ENCODE measurements around the gene YOD1. TPM values are rescaled to one million over a fixed set of nuclear protein-coding genes. Genes with fewer than 3 reads are reported as not detected.

The YOD1 gene
- total RNA-seq, 2 experiments from 2014 or later, result 17.9 TPM

- H3K36me3 Mint-ChIP-seq (ENCODE audit: low read depth), result no peaks in the 10 kb centered on the region
- no peak for ATAC-seq (ENCODE audit: poor library complexity)
These were observed 18.4 kb downstream of the YOD1 start, which contains the start of gene C1orf116 for GRCh38 chr1:207032528-207033017. Gene C1orf116, minus strand, starts transcription at chr1:207032756. Its CDS starts 5,158 bp downstream, at chr1:207027598.

DNA sequence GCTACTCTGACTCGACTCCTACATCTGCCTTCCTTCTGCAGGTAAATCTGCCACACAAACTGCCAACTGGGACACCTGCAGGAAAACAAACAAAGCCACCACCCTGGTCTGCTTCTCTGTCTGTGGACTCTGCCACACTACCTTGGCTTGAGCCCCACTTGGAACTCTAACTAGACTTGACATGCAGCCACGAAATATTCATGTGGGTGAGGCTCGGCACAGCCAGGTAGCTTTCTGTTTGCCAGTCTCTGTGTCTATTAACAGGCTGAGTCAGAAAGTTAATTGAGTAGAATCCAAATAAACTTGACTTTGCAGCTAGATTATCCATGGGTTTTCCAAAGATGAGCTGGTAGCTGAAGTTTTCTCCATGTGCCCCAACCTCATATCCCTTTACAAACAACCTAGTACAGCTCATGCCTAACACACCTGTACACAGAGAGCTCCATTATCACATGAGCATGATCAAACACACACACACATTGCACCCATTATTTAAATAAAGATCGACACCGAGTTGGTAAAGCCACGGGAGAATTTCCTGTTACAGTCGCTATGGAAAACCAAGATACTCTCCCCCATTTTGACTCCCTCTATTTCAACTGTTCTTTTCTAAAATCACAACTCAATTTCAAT is 19.3 kb downstream of the YOD1 start:
- peaks cover 61% of the 10 kb centered on the region for H3K27me3 Mint-ChIP-seq
- POLR2A ChIA-PET, result interaction anchor here (1.1 kb wide), 1 partner anchor 12 kb away, joined by 3 read pairs; no protein-coding TSS in a partner anchor
- peaks cover 15 to 25% of the 10 kb centered on the region in 2 experiments for H3K27me3 ChIP-seq (ENCODE audit: control insufficient read depth in 1 of 2, insufficient read depth in 2 of 2, low read length in 2 of 2)
- H3K4me3 ChIP-seq (ENCODE audit: low read length), result no peak overlapping the region
- no peak overlapping the region for H3K4me3 Mint-ChIP-seq
- H3K4me1 Mint-ChIP-seq (ENCODE audit: low read depth), result no peaks in the 10 kb centered on the region
- no peaks in the 10 kb centered on the region for H3K9me3 ChIP-seq (ENCODE audit: control insufficient read depth in 1 of 2, insufficient read depth in 1 of 2, low read length in 2 of 2)
- CTCF ChIA-PET, result interaction anchor here (1.8 kb wide), 1 partner anchor 18 kb away, joined by 6 read pairs; the partner anchor contains the start of gene YOD1
- DNase-seq (no peak), ATAC-seq (ENCODE audit: poor library complexity) (no peak)
- no peaks in the 10 kb centered on the region for H3K9me3 Mint-ChIP-seq
- no peaks in the 10 kb centered on the region for H3K4me1 ChIP-seq (ENCODE audit: insufficient read depth, low read length)
- TF ChIP-seq CTCF (IDR thresholded peaks at IDR 0.05), result no peak
- intact Hi-C loops (cut with DNase I, micrococcal nuclease), result no loop called here
- H3K27ac Mint-ChIP-seq, result no peak overlapping the region
- no peak overlapping the region for H3K27ac ChIP-seq (ENCODE audit: low read depth in 1 of 2, low read length in 2 of 2)
- H3K36me3 ChIP-seq (ENCODE audit: insufficient read depth, low read length), result no peaks in the 10 kb centered on the region
- no peaks in the 10 kb centered on the region for H3K36me3 Mint-ChIP-seq (ENCODE audit: low read depth)

More at GRCh38 chr1:207032528-207033017, 18.4 kb downstream of the YOD1 start, which contains the start of gene C1orf116:
- Histone ChIP-seq H3K27me3 (ENCODE audit: control insufficient read depth in 1 of 2, insufficient read depth in 2 of 2, low read length in 2 of 2) (peaks cover 12 to 25% of the 10 kb centered on the region in 2 experiments), H3K27ac (ENCODE audit: low read depth in 1 of 2, low read length in 2 of 2) (no peak within 1 kb of the TSS), H3K4me1 (ENCODE audit: insufficient read depth, low read length) (no peaks in the 10 kb centered on the region), H3K4me3 (ENCODE audit: low read length) (no peak within 1 kb of the TSS), H3K9me3 (ENCODE audit: control insufficient read depth in 1 of 2, insufficient read depth in 1 of 2, low read length in 2 of 2) (no peaks in the 10 kb centered on the region), H3K36me3 (ENCODE audit: insufficient read depth, low read length) (no peaks in the 10 kb centered on the region)
- TF ChIP-seq CTCF (IDR thresholded peaks at IDR 0.05), result no peak
- ChIA-PET CTCF (interaction anchor here (1.8 kb wide), 1 partner anchor 18 kb away, joined by 6 read pairs; the partner anchor contains the start of gene YOD1), POLR2A (interaction anchor here (0.6 to 1.1 kb wide), 2 partner anchors 11 to 101 kb away, joined by 3 read pairs; no protein-coding TSS in a partner anchor)
- Mint-ChIP-seq H3K27me3 (peaks cover 53% of the 10 kb centered on the region), H3K27ac (no peak within 1 kb of the TSS), H3K9me3 (no peaks in the 10 kb centered on the region), H3K4me3 (no peak within 1 kb of the TSS), H3K4me1 (ENCODE audit: low read depth) (no peaks in the 10 kb centered on the region)
- no peak for DNase-seq
- intact Hi-C loops (cut with DNase I, micrococcal nuclease), result no loop called here

GRCh38 chr1:207031016-207031415 is 20.0 kb downstream of the YOD1 start:
- no peak overlapping the region for H3K27ac Mint-ChIP-seq
- no peaks in the 10 kb centered on the region for H3K36me3 Mint-ChIP-seq (ENCODE audit: low read depth)
- Histone ChIP-seq H3K4me3 (ENCODE audit: low read length) (no peak overlapping the region), H3K9me3 (ENCODE audit: control insufficient read depth in 1 of 2, insufficient read depth in 1 of 2, low read length in 2 of 2) (no peaks in the 10 kb centered on the region), H3K36me3 (ENCODE audit: insufficient read depth, low read length) (no peaks in the 10 kb centered on the region), H3K27me3 (ENCODE audit: control insufficient read depth in 1 of 2, insufficient read depth in 2 of 2, low read length in 2 of 2) (peaks cover 15 to 25% of the 10 kb centered on the region in 2 experiments), H3K27ac (ENCODE audit: low read depth in 1 of 2, low read length in 2 of 2) (no peak overlapping the region), H3K4me1 (ENCODE audit: insufficient read depth, low read length) (no peaks in the 10 kb centered on the region)
- ChIA-PET POLR2A (no interaction called here), CTCF (no interaction called here)
- TF ChIP-seq CTCF (IDR thresholded peaks at IDR 0.05), result no peak
- H3K4me1 Mint-ChIP-seq (ENCODE audit: low read depth), result no peaks in the 10 kb centered on the region
- ATAC-seq (ENCODE audit: poor library complexity), result no peak
- intact Hi-C loops (cut with DNase I, micrococcal nuclease), result no loop called here
- no peak overlapping the region for H3K4me3 Mint-ChIP-seq
- DNase-seq, result no peak
- H3K9me3 Mint-ChIP-seq, result no peaks in the 10 kb centered on the region
- peaks cover 66% of the 10 kb centered on the region for H3K27me3 Mint-ChIP-seq

All from CD4-positive, alpha-beta T cell (primary cell).